Hematopoietic multipotent progenitor cell treated with erythropoietin and hydrocortisone succinate and interleukin-3 and kit ligand, for 4 days (in vitro differentiated cells): ENCODE results near the gene GSTP1.
A peak's percentile ranks its signal among the peaks of the same experiment; 100 is the strongest.

Experiments used
- DNase-seq: peaks from one replicate; pipeline ENCODE4 v3.0.0-alpha.2; 2015

The GSTP1 gene

DNA sequence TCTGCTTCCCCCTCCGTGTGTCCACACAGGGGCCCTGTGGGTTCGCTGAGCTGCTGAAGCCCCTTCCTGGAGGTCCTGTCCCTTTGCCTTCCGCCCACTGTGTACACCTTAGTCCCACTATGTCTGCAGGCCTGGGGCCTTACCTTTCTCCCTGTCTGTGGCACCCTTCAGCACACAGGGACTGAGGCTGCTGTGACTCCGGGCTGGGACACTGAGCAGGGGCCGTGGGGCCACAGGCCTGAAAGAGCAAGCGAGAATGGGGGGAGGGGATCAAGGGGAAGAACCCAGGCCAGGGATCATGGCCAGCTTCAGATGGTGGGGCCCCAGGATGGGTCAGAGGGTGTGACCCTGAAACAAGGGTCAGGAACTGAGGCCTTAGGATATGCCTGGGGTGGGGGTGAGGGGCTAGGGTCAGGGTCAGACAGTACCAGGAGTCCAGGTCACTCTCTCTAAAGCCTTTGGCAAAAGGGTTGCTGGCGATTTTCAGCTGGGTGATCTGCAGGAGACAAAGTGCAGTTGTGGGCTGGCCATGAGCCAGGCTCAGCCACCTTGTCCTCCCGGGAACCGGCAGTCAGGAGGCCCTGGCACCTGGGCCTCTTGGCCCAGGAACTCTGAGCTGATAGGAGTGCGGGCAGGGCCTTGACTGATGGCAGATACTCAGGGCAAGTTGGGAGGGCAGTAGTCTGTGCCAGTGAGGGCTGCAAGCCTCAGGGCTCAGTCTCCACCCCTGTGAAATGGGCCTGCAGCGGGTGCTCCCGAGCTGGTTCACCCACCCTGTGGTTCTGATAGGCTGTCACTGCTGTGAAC is 48.8 kb downstream of the GSTP1 start:
- peak; percentile 59 for DNase-seq

- DNase-seq, result no peak
Observed at GRCh38 chr11:67632982-67633755, 49.6 kb downstream of the GSTP1 start.

- no peak for DNase-seq
Observed at GRCh38 chr11:67633758-67634365, 50.2 kb downstream of the GSTP1 start.

DNA sequence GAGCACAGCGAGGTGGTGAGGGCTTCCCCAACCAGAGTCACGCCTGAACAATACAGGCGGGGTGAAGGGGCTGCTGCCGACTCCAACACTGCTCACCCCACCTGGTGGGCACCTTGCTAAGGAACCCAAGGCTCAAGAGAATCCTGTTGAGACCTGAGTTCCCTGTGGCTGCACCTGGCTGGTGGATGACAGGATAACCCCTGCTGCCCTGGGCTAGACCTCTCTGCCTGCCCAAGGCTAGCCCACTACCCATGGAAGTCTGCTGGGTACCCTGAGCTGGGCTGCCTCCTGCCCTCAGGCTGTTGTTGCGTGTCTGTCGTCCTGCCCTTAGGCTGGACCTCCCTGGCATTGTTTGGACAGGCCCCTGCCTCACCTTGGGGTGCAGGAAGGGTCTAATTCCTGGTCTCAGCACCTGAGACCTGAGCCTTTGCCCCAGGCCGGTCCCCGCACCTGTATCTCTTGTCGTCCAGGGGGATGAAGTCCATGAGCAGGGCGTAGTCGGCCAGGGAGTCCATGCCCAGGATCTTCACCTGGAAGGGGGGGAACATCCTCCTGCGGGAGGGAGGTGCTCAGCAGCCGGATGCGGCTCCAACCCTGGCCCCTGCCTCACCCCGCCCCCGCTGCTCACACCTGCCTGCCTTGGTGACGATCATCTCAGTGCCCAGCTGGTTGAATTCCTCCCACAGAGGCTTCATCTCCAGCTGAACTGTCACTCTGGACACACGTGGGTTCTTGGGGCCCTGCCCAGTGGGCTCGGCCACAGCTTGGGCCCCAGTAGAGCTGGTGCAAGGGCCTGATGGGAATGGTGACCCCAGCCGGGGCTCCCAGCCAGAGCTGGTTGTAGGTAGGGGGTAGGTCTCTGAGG is 51.0 kb downstream of the GSTP1 start:
- DNase-seq, result no peak

DNA sequence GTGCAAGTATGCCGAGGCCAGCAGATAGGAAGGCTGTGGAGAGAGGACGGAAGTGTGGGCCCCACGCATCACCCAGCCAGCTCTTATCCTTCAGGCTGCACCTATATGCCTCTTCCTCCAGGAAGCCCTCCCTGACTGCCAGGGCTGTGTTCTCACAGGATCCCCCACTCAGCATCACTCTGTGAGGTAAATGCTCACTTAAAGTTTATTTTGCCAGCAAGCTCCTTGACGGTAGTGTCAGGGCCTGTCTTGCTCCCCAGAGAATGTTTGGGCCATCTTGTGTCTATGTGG is 51.6 kb downstream of the GSTP1 start:
- DNase-seq, result no peak
